ENCODE results near the gene TENM4.
A peak's percentile ranks its signal among the peaks of the same experiment; 100 is the strongest.

TENM4 gene

DNA sequence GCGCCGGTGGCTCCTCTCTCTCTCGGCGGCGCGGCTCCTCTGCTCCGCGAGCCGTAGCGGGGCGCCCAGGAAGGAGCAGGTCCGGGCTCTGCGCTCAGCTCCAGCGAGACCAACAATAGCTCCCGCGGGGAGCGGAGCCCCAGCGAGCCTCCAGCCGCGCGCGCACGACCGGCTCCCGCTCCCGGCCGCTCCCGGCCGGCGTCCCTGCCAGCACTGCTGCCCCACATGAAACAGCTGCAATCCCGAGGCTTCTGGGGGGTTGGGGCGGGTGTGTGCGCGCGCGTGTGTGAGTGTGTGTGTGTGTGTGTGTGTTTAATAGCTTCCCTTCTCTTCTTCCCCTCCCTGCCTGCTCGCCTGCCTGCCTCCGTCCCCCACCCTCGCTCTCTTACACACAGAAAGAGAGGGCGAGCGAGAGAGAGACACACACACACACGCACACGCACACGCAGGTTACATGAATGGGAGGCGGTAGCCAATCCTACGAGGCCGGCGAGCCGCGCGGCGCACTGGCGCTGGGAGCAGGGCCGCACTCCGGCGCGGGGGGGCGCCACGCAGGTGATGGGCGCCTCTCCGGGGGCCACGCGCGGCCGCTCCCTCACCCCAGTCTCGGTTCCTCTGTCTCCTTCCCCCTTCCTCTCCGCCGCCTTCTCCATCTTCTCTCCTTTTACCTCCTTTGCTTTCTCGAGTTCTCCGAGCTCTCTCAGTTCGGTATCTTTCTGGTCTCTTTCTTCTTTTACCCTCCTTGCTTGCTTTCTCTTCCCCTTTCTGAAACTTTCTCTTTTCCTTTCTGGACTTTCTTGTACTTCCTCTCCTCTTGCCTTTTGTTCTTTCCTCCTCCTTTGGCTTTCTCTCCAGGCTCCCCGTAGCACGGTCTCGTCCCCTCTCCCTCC lies at the start of gene TENM4:
Gene TENM4 (minus strand): TSS at position 460 of the 890 bp plus-strand sequence. CDS start 371,086 bp downstream, outside the sequence.
- CTCF ChIA-PET = interaction anchor here (0.7 to 2.7 kb wide), 24 partner anchors 9 to 795 kb away, joined by 3 to 22 read pairs (median 4); no protein-coding TSS in a partner anchor
- H3K4me3 ChIP-seq (ENCODE audit: low read depth, low read length) = peak within 1 kb of the TSS; percentile 70
- TF ChIP-seq, protein P1, sequence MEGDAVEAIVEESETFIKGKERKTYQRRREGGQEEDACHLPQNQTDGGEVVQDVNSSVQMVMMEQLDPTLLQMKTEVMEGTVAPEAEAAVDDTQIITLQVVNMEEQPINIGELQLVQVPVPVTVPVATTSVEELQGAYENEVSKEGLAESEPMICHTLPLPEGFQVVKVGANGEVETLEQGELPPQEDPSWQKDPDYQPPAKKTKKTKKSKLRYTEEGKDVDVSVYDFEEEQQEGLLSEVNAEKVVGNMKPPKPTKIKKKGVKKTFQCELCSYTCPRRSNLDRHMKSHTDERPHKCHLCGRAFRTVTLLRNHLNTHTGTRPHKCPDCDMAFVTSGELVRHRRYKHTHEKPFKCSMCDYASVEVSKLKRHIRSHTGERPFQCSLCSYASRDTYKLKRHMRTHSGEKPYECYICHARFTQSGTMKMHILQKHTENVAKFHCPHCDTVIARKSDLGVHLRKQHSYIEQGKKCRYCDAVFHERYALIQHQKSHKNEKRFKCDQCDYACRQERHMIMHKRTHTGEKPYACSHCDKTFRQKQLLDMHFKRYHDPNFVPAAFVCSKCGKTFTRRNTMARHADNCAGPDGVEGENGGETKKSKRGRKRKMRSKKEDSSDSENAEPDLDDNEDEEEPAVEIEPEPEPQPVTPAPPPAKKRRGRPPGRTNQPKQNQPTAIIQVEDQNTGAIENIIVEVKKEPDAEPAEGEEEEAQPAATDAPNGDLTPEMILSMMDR (IDR thresholded peaks at IDR 0.05; ENCODE audit: insufficient read depth, low read length, missing control alignments) = peak; percentile 21
- POLR2A ChIA-PET = interaction anchor here (0.6 to 2.3 kb wide), 8 partner anchors 9 to 354 kb away, joined by 3 to 15 read pairs (median 4); no protein-coding TSS in a partner anchor
- peak; percentile 40 for DNase-seq (ENCODE audit: low read depth, low spot score)

DNA sequence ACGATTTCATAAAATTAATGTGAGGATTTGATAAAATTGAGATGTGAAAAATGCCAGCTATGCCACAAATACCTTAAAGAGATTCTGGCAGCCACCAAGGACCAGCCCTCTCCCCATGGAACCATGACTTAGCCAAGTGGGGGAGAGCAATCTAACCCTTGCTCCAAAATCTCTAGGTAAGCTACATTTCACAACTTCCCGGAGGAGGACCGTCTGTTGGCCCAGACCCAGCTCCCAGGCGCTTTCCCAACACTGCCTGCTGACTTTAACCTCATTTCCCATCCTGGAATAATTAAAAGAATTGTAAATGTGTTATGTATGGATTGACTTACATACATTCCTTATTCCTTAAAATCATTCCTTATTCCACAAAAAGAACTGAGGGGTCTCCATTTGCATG lies 47.5 kb upstream of the TENM4 start:
- ChIA-PET POLR2A (no interaction called here), CTCF (interaction anchor here (1.1 to 1.9 kb wide), 2 partner anchors 388 to 843 kb away, joined by 3 to 7 read pairs; no protein-coding TSS in a partner anchor)
- H3K4me3 ChIP-seq (ENCODE audit: low read depth, low read length) = no peak overlapping the region
- TF ChIP-seq, protein P1 (IDR thresholded peaks at IDR 0.05; ENCODE audit: insufficient read depth, low read length, missing control alignments) = no peak
- no peak for DNase-seq (ENCODE audit: low read depth, low spot score)

DNA sequence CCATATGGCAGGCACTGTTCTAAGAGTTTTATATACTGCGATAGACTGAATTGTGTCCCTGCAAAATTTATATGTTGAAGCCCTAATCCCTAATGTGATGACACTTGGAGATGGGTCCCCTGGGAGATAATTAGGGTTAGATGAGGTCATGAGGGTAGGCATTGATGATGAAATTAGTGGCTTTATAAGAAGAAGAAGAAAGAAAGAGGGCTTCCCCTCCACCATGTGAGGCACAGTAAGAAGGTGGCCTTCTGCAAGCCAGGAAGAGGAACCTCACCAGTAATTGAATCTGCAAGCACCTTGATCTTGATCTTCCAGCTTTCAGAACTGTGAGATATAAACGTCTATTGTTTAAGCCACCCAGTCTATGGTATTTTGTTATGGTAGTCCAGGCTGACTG lies 46.6 kb upstream of the TENM4 start:
- POLR2A ChIA-PET = no interaction called here
- CTCF ChIA-PET = interaction anchor here (1.9 kb wide), 1 partner anchor 842 kb away, joined by 7 read pairs; no protein-coding TSS in a partner anchor
- no peak for DNase-seq (ENCODE audit: low read depth, low spot score)
- TF ChIP-seq, protein P1 (IDR thresholded peaks at IDR 0.05; ENCODE audit: insufficient read depth, low read length, missing control alignments) = no peak
- H3K4me3 ChIP-seq (ENCODE audit: low read depth, low read length) = no peak overlapping the region

DNA sequence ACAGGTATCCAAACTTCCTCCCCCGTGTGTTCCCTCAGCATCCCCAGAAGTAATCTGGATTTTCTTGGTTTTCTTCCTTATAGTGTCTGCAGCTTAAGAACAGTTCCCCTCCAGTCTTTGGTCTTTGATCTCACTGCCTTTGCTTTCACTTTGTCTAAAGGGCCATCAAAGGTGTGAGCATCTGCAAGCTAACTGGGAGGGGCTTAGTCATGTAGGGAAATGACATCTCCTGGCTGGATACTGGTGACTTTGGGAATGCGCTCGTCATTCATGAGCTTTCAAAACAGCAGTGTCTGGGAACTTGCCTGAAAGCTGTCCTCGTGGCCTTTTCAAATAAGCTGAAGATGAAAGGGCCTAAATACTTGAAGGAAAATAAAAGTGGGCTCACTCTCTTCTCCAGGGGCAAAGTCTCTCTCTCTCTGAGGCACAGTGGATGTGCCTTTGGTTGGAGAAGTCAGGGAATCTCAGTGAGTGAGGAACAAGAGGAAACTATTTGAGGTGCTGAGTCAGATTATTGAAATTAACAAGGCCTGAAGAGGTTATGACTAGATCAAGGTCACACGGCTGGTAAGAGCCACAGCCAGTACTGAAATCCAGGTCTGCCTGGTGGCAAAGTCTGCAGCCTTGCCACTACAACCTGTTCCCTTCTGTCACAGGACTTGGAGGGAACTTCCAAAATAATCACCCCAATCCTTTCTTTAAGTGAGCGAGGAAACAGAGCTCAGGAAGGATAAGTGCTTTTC lies 45.6 kb upstream of the TENM4 start:
- H3K4me3 ChIP-seq (ENCODE audit: low read depth, low read length) = no peak overlapping the region
- ChIA-PET POLR2A (no interaction called here), CTCF (interaction anchor here (1.0 to 10.6 kb wide), 2 partner anchors 6 to 26 kb away, joined by 3 to 80 read pairs; no protein-coding TSS in a partner anchor)
- DNase-seq (ENCODE audit: low read depth, low spot score) = no peak
- TF ChIP-seq, protein P1 (IDR thresholded peaks at IDR 0.05; ENCODE audit: insufficient read depth, low read length, missing control alignments) = no peak

DNA sequence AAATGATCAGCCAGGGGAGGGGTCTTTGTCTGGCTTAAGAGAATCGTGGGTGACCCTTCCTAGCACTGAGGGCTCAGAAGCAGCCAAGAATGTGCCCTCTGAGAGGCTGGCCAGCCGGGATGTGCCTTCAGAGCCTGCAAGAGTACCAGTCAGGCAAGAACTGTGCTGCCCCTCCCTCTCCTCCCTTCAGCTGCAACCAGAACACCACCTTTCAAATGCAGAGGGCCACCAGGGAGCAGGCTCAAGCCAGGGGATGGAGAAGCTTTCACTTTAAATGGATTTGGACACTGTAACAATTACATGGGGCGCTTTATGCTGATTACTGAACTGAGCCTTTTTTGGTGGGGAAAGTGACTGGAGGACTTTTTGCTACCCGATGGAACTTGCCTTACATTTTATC lies 44.9 kb upstream of the TENM4 start:
- CTCF ChIA-PET = interaction anchor here (1.0 to 10.6 kb wide), 2 partner anchors 6 to 25 kb away, joined by 3 to 80 read pairs; no protein-coding TSS in a partner anchor
- no peak overlapping the region for H3K4me3 ChIP-seq (ENCODE audit: low read depth, low read length)
- DNase-seq (ENCODE audit: low read depth, low spot score) = no peak
- TF ChIP-seq, protein P1 (IDR thresholded peaks at IDR 0.05; ENCODE audit: insufficient read depth, low read length, missing control alignments) = no peak
- POLR2A ChIA-PET = no interaction called here
